ENCODE measurements around the gene RNF34. TPM values are rescaled to one million over a fixed set of nuclear protein-coding genes. Genes with fewer than 3 reads are reported as not detected.

Gene RNF34
- total and polyA plus RNA-seq, 10 donors, result 20.8 to 62.6 (median 52.0) TPM

DNA sequence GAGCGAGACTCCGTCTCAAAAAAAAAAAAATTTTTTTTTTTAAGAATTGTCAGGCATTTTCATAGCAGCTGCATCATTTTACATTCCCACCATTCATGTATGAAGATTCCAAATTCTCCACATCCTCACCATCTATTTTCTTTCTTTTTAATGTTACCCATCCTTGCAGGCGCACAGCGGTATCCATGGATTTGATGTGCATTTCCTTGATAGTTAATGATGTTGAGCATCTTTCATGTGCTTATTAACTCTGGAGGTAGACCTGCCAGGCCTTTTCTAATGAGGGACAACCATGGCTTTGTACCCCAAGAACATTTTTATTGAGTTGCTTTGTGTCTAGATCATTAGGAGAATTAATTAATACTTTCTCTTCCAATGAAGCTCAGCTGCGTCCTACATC is 1.6 kb upstream of the RNF34 start:
- Histone ChIP-seq H3K36me3 (peaks cover 0 to 7% (median 2%) of the 10 kb centered on the region in 6 donors), H3K4me1 (peaks cover 22 to 42% (median 37%) of the 10 kb centered on the region in 6 donors), H3K27me3 (replicated peaks in 1 of 7) (no peaks in the 10 kb centered on the region), H3K4me3 (peak overlapping the region in 1 of 8 donors; percentile 98), H3K27ac (no peak overlapping the region), H3K9me3 (no peaks in the 10 kb centered on the region)
- intact Hi-C loops (cut with DNase I; ENCODE audit: low total_unique reads), result no loop called here
- WGBS, 5 donors, result 95 to 99% (median 97%) methylated on average over 5 of the region's 5 CpGs
- DNase-seq, result no peak
- TF ChIP-seq, protein P1, sequence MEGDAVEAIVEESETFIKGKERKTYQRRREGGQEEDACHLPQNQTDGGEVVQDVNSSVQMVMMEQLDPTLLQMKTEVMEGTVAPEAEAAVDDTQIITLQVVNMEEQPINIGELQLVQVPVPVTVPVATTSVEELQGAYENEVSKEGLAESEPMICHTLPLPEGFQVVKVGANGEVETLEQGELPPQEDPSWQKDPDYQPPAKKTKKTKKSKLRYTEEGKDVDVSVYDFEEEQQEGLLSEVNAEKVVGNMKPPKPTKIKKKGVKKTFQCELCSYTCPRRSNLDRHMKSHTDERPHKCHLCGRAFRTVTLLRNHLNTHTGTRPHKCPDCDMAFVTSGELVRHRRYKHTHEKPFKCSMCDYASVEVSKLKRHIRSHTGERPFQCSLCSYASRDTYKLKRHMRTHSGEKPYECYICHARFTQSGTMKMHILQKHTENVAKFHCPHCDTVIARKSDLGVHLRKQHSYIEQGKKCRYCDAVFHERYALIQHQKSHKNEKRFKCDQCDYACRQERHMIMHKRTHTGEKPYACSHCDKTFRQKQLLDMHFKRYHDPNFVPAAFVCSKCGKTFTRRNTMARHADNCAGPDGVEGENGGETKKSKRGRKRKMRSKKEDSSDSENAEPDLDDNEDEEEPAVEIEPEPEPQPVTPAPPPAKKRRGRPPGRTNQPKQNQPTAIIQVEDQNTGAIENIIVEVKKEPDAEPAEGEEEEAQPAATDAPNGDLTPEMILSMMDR (IDR thresholded peaks at IDR 0.05 in 8 of 11, conservative IDR thresholded peaks at IDR 0.05 in 3 of 11), result no peak
- TF ChIP-seq POLR2AphosphoS5 (IDR thresholded peaks at IDR 0.05) (no peak), POLR2A (IDR thresholded peaks at IDR 0.05) (no peak)

DNA sequence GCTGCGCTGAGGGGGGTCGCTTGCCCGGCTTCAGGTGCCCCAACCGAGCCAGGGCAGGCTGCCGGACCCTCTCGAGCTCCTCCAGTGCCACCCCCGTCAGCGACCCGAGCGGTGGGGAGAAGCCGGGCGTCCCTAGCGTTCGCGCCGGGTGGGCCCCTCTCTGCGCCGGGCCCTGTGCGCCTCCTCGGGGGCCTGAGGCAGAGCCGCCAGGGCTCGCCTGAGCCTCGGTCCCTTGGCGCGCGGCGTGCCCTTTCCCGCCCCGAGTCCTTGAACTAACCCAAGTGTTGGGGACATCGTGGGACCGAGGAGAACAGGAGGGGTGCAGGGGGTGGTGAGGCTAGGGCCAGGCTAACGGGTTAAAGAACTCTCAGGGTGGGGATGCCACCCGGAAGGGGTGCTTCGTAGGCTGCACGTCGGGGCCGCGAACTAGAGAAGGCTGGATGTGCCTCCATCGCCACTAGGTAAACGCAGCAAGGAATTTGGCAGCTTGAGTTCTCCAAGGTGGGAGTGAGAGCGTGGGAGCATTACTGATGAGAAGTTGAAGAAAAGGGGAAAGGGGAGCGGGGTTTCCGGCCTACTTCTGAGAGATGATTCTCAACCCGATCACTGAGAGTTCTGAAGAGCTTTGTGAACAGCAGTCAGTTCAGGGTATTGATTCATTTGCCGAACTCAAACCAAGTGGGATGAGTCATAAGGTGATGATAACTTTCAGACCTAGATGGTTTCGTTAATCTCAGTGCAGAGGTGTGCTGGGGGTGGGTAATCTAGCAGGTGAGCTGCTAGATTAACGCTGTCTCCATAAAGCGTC is 618 bp downstream of the RNF34 start:
- peak; percentile 90 for DNase-seq
- TF ChIP-seq, protein P1 (IDR thresholded peaks at IDR 0.05 in 8 of 11, conservative IDR thresholded peaks at IDR 0.05 in 3 of 11), result peak in 1 of 11 experiments; percentile 6
- no peak for TF ChIP-seq POLR2AphosphoS5 (IDR thresholded peaks at IDR 0.05)
- Histone ChIP-seq H3K4me1 (peaks cover 22 to 62% (median 39%) of the 10 kb centered on the region in 6 donors), H3K27ac (peak overlapping the region; percentile 81 to 98 (median 96)), H3K9me3 (no peaks in the 10 kb centered on the region), H3K27me3 (replicated peaks in 1 of 7) (no peaks in the 10 kb centered on the region), H3K4me3 (peak overlapping the region; percentile 69 to 98 (median 91)), H3K36me3 (peaks cover 0 to 28% (median 15%) of the 10 kb centered on the region in 6 donors)
- WGBS, 5 donors, result 1 to 3% (median 2%) methylated on average over 31 to 48 of the region's 48 CpGs
- intact Hi-C loops (cut with DNase I; ENCODE audit: low total_unique reads), result loop anchor here (5.0 kb wide), 1 partner anchor 48 kb away; the partner anchor contains the start of gene ANAPC5

DNA sequence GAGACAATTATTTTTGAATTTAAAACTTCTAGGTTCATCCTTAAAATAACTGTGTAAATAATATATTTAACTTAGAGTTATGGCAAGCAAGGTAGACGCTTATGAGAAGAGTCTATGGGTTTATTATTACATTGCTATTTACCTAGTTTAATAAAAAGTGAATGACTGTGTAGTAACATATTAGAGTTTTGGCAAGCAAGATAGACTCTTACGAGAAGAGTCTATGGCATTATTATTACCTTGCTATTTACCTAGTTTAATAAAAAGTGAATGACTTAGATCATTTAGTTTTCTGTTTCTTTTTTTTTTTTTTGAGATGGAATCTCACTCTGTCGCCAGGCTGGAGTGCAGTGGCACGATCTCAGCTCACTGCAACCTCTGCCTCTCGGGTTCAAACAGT is 3.8 kb downstream of the RNF34 start:
- Histone ChIP-seq H3K4me3 (no peak overlapping the region), H3K9me3 (no peaks in the 10 kb centered on the region), H3K4me1 (peaks cover 21 to 57% (median 34%) of the 10 kb centered on the region in 6 donors), H3K27ac (no peak overlapping the region), H3K27me3 (replicated peaks in 1 of 7) (no peaks in the 10 kb centered on the region), H3K36me3 (peaks cover 0 to 60% (median 31%) of the 10 kb centered on the region in 6 donors)
- TF ChIP-seq, protein P1 (IDR thresholded peaks at IDR 0.05 in 8 of 11, conservative IDR thresholded peaks at IDR 0.05 in 3 of 11), result no peak
- no peak for TF ChIP-seq POLR2A (IDR thresholded peaks at IDR 0.05)
- TF ChIP-seq POLR2AphosphoS5 (IDR thresholded peaks at IDR 0.05), result no peak
- WGBS, 5 donors, result 93 to 97% (median 95%) methylated on average over 5 of the region's 5 CpGs
- intact Hi-C loops (cut with DNase I; ENCODE audit: low total_unique reads), result loop anchor here (5.0 kb wide), 1 partner anchor 51 kb away; the partner anchor contains the start of gene ANAPC5
- no peak for DNase-seq

DNA sequence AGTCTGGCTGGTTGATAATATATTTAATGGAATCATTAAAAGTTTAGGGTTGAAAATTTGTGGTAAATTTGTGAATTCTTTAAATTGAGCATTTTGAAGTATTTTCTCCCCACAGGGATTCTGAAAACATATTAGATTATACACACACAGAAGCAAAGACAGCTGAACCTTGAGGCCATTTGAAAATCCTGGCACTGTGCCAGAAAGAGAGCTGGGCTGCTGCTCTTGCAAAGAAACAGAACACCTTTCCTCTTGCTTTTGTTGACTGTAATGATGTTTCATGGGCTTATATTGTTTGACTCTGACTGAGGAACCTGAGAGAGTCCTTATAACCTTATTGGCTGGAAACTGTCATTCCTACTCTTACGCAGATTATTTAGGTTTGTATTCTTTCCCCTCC is 4.8 kb downstream of the RNF34 start:
- no peak for DNase-seq
- TF ChIP-seq, protein P1 (IDR thresholded peaks at IDR 0.05 in 8 of 11, conservative IDR thresholded peaks at IDR 0.05 in 3 of 11), result no peak
- no peak for TF ChIP-seq POLR2A (IDR thresholded peaks at IDR 0.05)
- TF ChIP-seq POLR2AphosphoS5 (IDR thresholded peaks at IDR 0.05), result no peak
- H3K27me3 ChIP-seq (replicated peaks in 1 of 7), result no peaks in the 10 kb centered on the region
- H3K9me3 ChIP-seq, result no peaks in the 10 kb centered on the region
- peaks cover 0 to 70% (median 31%) of the 10 kb centered on the region in 6 donors for H3K36me3 ChIP-seq
- intact Hi-C loops (cut with DNase I; ENCODE audit: low total_unique reads), result loop anchor here (5.0 kb wide), 1 partner anchor 52 kb away; the partner anchor contains the start of gene ANAPC5
- WGBS, 5 donors, result 88 to 100% (median 100%) methylated on average over 1 of the region's 1 CpG
- H3K4me3 ChIP-seq, result no peak overlapping the region
- H3K4me1 ChIP-seq, result peaks cover 15 to 49% (median 26%) of the 10 kb centered on the region in 6 donors
- H3K27ac ChIP-seq, result no peak overlapping the region

Measured in spleen (tissue), 11 donors.